Sigmoid colon (tissue), 4 donors: ENCODE data around the gene CHD3.

Source experiments
- EP300 ChIP-seq, 4 donors: sonication (generic); formaldehyde crosslinking; IDR thresholded peaks; one replicate each; pipeline ENCODE4 v1.6.1; 2017; ENCODE audit warnings: antibody characterized with exemption in 4 of 4
- POLR2A ChIP-seq, 2 donors: fragments of 450-650 bp; IDR thresholded peaks; one replicate each; pipeline ENCODE4 v1.6.1; 2016; ENCODE audit warnings: antibody characterized with exemption in 2 of 2, mild to moderate bottlenecking in 2 of 2, moderate library complexity in 2 of 2
- POLR2AphosphoS5 ChIP-seq, 4 donors: sonication (generic); formaldehyde crosslinking; IDR thresholded peaks; one replicate each; pipeline ENCODE4 v1.6.1; 2017; ENCODE audit warnings: antibody characterized with exemption in 4 of 4
- TF ChIP-seq, protein P1 (sequence below), 4 experiments: fragments of 450-650 bp in 3 of 4; fragments of 200-600 bp in 1 of 4; IDR thresholded peaks; one replicate each; pipeline ENCODE4 v1.5.1; 2016 to 2019; ENCODE audit warnings: antibody characterized with exemption in 4 of 4, mild to moderate bottlenecking in 3 of 4, moderate library complexity in 2 of 4

DNA sequence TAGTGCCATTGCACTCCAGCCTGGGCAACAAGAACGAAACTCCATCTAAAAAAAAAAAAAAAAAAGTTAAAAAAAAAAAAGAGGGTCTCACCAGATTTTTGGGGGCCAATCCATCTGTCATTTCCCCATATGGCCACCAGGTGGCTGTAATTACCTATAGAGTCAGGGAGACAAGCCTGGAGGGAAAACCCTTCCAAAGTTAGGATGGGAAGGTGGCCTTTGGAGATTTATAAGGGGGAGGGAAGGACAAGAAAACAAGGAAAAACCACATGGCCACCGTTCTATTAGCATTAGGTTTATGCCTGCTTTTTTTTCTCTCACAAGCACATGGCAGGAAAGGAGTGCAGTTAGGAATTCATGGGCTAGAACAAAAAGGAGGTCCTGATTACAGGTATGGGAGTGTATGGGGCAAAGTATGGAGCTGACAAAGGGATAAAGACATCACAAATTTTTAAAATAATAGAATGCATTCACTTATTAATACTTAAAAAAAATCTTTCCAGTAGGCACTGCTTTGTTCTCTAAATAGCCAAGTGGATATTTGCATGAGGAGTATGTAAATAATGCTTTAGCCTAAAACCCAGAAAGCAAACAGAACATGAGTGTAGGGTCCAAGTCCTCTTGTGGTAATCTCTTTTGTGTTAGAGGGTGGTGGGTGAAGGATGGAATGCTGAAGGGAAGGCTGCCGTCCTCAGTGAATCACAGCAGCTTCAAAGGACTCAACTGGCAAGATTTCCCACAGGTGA is 25.7 kb upstream of the CHD3 start:
- no peak for TF ChIP-seq POLR2A (IDR thresholded peaks at IDR 0.05)
- TF ChIP-seq, protein P1, sequence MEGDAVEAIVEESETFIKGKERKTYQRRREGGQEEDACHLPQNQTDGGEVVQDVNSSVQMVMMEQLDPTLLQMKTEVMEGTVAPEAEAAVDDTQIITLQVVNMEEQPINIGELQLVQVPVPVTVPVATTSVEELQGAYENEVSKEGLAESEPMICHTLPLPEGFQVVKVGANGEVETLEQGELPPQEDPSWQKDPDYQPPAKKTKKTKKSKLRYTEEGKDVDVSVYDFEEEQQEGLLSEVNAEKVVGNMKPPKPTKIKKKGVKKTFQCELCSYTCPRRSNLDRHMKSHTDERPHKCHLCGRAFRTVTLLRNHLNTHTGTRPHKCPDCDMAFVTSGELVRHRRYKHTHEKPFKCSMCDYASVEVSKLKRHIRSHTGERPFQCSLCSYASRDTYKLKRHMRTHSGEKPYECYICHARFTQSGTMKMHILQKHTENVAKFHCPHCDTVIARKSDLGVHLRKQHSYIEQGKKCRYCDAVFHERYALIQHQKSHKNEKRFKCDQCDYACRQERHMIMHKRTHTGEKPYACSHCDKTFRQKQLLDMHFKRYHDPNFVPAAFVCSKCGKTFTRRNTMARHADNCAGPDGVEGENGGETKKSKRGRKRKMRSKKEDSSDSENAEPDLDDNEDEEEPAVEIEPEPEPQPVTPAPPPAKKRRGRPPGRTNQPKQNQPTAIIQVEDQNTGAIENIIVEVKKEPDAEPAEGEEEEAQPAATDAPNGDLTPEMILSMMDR (IDR thresholded peaks at IDR 0.05), result peak; percentile 75 to 87 (median 83)
- no peak for TF ChIP-seq EP300 (IDR thresholded peaks at IDR 0.05)
- peak in 1 of 4 donors; percentile 6 for TF ChIP-seq POLR2AphosphoS5 (IDR thresholded peaks at IDR 0.05)
